ENCODE measurements around the gene COL27A1.

DNA sequence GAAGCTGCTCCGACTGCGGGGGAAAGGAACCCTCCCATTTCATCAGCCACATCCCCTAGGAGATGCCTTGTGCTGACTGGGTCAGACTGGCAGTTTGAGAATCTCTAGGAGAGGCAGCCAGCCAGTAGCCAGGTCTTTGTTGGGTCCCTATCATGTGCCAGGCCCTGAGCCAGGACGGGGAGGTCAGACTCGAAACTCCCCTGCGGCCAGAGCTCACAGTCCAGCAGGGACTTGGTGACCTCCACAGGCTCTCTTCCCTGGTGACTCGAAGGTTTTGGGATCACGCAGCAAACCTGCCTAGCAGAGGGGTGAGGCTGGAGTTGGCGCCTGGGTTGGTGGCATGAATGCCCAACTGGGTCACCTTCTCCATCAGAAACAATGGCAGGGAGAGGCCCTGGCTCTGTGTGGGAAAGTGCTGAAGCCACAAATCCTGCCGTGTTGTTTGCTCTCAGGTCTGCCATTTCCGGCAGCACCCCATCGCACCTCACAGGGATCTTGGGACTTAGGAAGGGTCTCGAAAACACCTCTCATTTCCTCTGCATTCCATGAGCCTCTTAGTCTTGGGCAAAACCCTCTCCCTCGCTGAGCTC, 153.1 kb downstream of the COL27A1 start:
- TF ChIP-seq, protein P1, sequence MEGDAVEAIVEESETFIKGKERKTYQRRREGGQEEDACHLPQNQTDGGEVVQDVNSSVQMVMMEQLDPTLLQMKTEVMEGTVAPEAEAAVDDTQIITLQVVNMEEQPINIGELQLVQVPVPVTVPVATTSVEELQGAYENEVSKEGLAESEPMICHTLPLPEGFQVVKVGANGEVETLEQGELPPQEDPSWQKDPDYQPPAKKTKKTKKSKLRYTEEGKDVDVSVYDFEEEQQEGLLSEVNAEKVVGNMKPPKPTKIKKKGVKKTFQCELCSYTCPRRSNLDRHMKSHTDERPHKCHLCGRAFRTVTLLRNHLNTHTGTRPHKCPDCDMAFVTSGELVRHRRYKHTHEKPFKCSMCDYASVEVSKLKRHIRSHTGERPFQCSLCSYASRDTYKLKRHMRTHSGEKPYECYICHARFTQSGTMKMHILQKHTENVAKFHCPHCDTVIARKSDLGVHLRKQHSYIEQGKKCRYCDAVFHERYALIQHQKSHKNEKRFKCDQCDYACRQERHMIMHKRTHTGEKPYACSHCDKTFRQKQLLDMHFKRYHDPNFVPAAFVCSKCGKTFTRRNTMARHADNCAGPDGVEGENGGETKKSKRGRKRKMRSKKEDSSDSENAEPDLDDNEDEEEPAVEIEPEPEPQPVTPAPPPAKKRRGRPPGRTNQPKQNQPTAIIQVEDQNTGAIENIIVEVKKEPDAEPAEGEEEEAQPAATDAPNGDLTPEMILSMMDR (conservative IDR thresholded peaks at IDR 0.05; ENCODE audit: low read depth, low read length): no peak
- no peak for TF ChIP-seq EZH2 (IDR thresholded peaks at IDR 0.05; ENCODE audit: borderline replicate concordance, low read depth, low read length, poor library complexity, severe bottlenecking)

All from A673 (cell line).